Chondrocyte (in vitro differentiated cells): ENCODE data around the gene PYCR2. TPM values are rescaled to one million over a fixed set of nuclear protein-coding genes. Genes with fewer than 3 reads are reported as not detected.

ENCODE experiments used
- DNase-seq: peaks from one replicate; pipeline ENCODE4 v3.0.0; 2021; ENCODE audit warnings: mixed read lengths, low spot score
- H3K27ac Mint-ChIP-seq: one replicate; pipeline ENCODE4 v1.8.0; 2021; ENCODE audit warnings: mild to moderate bottlenecking, moderate library complexity, mixed read lengths; ENCODE audit not compliant: unreplicated experiment
- H3K27me3 Mint-ChIP-seq: 2 replicates; pipeline ENCODE4 v1.8.0; 2021; ENCODE audit warnings: low read depth, mixed read lengths
- H3K36me3 Mint-ChIP-seq: 2 replicates; pipeline ENCODE4 v1.8.0; 2021; ENCODE audit warnings: low read depth, mixed read lengths
- H3K4me1 Mint-ChIP-seq: 2 replicates; pipeline ENCODE4 v1.8.0; 2021; ENCODE audit warnings: low read depth, mild to moderate bottlenecking, mixed read lengths
- H3K4me3 Mint-ChIP-seq: one replicate; pipeline ENCODE4 v1.8.0; 2021; ENCODE audit warnings: mild to moderate bottlenecking, moderate library complexity, mixed read lengths; ENCODE audit not compliant: unreplicated experiment
- H3K9me3 Mint-ChIP-seq: 2 replicates; pipeline ENCODE4 v1.8.0; 2021; ENCODE audit warnings: low read depth, mixed read lengths
- total RNA-seq: library from RNA; stranded (reverse); gene quantifications from 3 replicates; pipeline ENCODE4 v1.2.1, GENCODE V29; 2021
- TF ChIP-seq, protein P1 (sequence below): fragments of 200-600 bp; sonication (generic); IDR thresholded peaks from 2 replicates; pipeline ENCODE4 v1.5.0; 2021; ENCODE audit warnings: antibody characterized with exemption, mild to moderate bottlenecking, moderate library complexity

Gene PYCR2
- total RNA-seq, 1 donor from 2014 or later = 43.4 TPM

DNA sequence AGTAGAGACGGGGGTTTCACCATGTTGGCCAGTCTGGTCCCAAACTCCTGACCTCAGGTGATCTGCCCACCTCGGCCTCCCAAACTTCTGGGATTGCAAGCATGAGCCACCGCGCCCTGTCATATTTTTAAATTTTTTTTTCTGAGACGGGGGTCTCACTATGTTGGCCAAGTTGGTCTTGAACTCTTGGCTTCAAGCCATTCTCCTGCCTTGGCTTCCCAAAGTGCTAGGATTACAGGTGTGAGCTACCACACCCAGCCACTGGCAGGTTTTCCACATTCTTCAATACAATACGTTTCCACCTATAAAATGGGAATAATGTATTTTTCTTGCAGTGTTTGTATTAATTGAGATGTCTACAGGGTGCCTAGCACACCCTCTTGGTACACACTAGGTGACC is 31.7 kb downstream of the PYCR2 start:
- H3K9me3 Mint-ChIP-seq = no peaks in the 10 kb centered on the region
- H3K4me3 Mint-ChIP-seq = no peak overlapping the region
- H3K27me3 Mint-ChIP-seq = no peaks in the 10 kb centered on the region
- TF ChIP-seq, protein P1, sequence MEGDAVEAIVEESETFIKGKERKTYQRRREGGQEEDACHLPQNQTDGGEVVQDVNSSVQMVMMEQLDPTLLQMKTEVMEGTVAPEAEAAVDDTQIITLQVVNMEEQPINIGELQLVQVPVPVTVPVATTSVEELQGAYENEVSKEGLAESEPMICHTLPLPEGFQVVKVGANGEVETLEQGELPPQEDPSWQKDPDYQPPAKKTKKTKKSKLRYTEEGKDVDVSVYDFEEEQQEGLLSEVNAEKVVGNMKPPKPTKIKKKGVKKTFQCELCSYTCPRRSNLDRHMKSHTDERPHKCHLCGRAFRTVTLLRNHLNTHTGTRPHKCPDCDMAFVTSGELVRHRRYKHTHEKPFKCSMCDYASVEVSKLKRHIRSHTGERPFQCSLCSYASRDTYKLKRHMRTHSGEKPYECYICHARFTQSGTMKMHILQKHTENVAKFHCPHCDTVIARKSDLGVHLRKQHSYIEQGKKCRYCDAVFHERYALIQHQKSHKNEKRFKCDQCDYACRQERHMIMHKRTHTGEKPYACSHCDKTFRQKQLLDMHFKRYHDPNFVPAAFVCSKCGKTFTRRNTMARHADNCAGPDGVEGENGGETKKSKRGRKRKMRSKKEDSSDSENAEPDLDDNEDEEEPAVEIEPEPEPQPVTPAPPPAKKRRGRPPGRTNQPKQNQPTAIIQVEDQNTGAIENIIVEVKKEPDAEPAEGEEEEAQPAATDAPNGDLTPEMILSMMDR = no peak
- H3K27ac Mint-ChIP-seq = no peak overlapping the region
- H3K4me1 Mint-ChIP-seq = no peaks in the 10 kb centered on the region
- DNase-seq = no peak
- H3K36me3 Mint-ChIP-seq = no peaks in the 10 kb centered on the region

DNA sequence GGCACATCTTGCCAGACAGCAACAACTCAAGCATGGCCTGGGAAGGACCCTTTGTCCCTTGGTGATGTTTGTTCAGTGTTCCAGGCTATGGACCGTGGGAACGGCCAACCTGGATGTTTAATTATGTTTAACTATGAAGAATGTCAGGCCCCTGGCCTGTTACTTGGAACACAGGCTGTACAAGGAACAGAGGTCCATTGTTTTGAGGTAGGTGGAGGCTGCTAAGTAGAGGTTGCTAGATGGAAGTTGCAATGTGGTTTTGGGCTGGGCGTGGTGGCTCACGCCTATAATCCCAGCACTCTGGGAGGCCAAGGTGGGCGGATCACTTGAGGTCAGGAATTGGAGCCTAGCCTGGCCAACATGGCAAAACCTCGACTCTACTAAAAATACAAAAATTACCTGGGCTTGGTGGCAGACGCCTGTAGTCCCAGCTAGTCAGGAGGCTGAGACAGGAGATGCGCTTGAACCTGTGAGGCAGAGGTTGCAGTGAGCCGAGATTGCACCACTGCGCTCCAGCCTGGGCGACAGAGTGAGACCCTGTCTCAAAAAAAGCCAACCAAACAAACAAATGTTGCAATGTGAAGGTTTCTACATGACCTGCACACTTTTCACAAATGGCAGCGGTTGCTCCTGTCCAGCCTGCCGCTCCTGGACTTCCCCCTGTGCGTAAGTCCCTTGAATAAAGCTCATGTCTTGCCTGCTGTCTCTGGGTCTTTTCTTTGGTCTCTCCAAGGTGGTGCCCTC is 32.6 kb downstream of the PYCR2 start:
- Mint-ChIP-seq H3K27me3 (no peaks in the 10 kb centered on the region), H3K36me3 (no peaks in the 10 kb centered on the region), H3K4me3 (no peak overlapping the region), H3K4me1 (no peaks in the 10 kb centered on the region), H3K9me3 (no peaks in the 10 kb centered on the region), H3K27ac (no peak overlapping the region)
- DNase-seq = no peak
- TF ChIP-seq, protein P1 = no peak

GRCh38 chr1:225890346-225891228 is 33.5 kb downstream of the PYCR2 start:
- Mint-ChIP-seq H3K9me3 (no peaks in the 10 kb centered on the region), H3K4me1 (no peaks in the 10 kb centered on the region), H3K36me3 (no peaks in the 10 kb centered on the region), H3K4me3 (no peak overlapping the region), H3K27ac (no peak overlapping the region), H3K27me3 (no peaks in the 10 kb centered on the region)
- TF ChIP-seq, protein P1 = no peak
- DNase-seq = no peak

DNA sequence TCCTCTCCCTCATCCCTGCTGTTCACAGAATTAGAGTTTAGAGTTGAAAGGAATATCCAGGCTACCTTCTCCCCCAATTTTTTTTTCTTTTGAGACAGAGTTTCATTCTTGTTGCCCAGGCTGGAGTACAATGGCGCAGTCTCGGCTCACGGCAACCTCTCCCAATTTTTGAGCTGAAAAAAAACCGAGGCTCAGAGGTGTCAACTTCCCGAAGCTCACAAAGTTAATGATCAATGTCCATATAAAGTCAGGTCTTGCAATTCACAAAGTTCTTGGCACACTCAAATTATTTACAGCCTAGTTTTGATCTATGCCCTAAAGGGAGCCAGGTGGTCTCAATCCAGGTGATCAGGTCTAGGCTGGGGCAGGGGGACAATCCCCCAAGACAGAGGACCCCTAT is 34.3 kb downstream of the PYCR2 start:
- TF ChIP-seq, protein P1 = no peak
- H3K4me1 Mint-ChIP-seq = no peaks in the 10 kb centered on the region
- no peak overlapping the region for H3K4me3 Mint-ChIP-seq
- H3K36me3 Mint-ChIP-seq = no peaks in the 10 kb centered on the region
- no peak for DNase-seq
- no peaks in the 10 kb centered on the region for H3K9me3 Mint-ChIP-seq
- no peaks in the 10 kb centered on the region for H3K27me3 Mint-ChIP-seq
- no peak overlapping the region for H3K27ac Mint-ChIP-seq

GRCh38 chr1:225888898-225889601 is 35.0 kb downstream of the PYCR2 start, which contains the start of gene LEFTY1:
LEFTY1 (minus strand) TSS chr1:225889146; CDS start chr1:225889066, 80 bp downstream.
- H3K4me3 Mint-ChIP-seq = no peak within 1 kb of the TSS

More at GRCh38 chr1:225888898-225889601, 35.0 kb downstream of the PYCR2 start, which contains the start of gene LEFTY1:
- Mint-ChIP-seq H3K4me1 (peaks cover under 1% of the 10 kb centered on the region), H3K36me3 (no peaks in the 10 kb centered on the region), H3K27me3 (no peaks in the 10 kb centered on the region), H3K9me3 (no peaks in the 10 kb centered on the region), H3K27ac (no peak within 1 kb of the TSS)
- TF ChIP-seq, protein P1 = no peak
- DNase-seq = no peak
